Liver (tissue), 3 donors: ENCODE measurements around the gene COL23A1.

Source experiments
- HNF4G ChIP-seq: IDR thresholded peaks from 2 replicates; pipeline ENCODE4 v1.6.1; 2016; ENCODE audit warnings: antibody characterized with exemption
- JUND ChIP-seq, 2 donors: IDR thresholded peaks; 2 replicates each; pipeline ENCODE4 v1.6.1; 2016; ENCODE audit warnings: antibody characterized with exemption in 2 of 2
- RAD21 ChIP-seq, 2 donors: IDR thresholded peaks; 2 replicates each; pipeline ENCODE4 v1.6.1; 2016; ENCODE audit warnings: antibody characterized with exemption in 2 of 2, mild to moderate bottlenecking in 2 of 2
- RXRA ChIP-seq, 2 donors: IDR thresholded peaks; 2 replicates each; pipeline ENCODE4 v1.6.1; 2017 to 2018; ENCODE audit warnings: antibody characterized with exemption in 2 of 2, mild to moderate bottlenecking in 1 of 2
- TAF1 ChIP-seq: conservative IDR thresholded peaks from 2 replicates; pipeline ENCODE4 v1.6.1; 2016; ENCODE audit warnings: antibody characterized with exemption, mild to moderate bottlenecking
- YY1 ChIP-seq: IDR thresholded peaks from 2 replicates; pipeline ENCODE4 v1.6.1; 2016; ENCODE audit warnings: antibody characterized with exemption, mild to moderate bottlenecking
- TF ChIP-seq, protein P1 (sequence below): IDR thresholded peaks from 2 replicates; pipeline ENCODE4 v1.6.1; 2016; ENCODE audit warnings: antibody characterized with exemption
- TF ChIP-seq, protein P2 (sequence below): fragments of 150-350 bp; IDR thresholded peaks from 2 replicates; pipeline ENCODE4 v1.5.1; 2017; ENCODE audit warnings: improper control_type of control experiment, low read depth, low read length; ENCODE audit not compliant: missing input control
- TF ChIP-seq, protein P3 (sequence below): IDR thresholded peaks from 2 replicates; pipeline ENCODE4 v1.6.1; 2016; ENCODE audit warnings: antibody characterized with exemption, mild to moderate bottlenecking
- TF ChIP-seq, protein P4 (sequence below): IDR thresholded peaks from 2 replicates; pipeline ENCODE4 v1.6.1; 2016; ENCODE audit warnings: antibody characterized with exemption
- TF ChIP-seq, protein P5 (sequence below): IDR thresholded peaks from 2 replicates; pipeline ENCODE4 v1.6.1; 2016; ENCODE audit warnings: antibody characterized with exemption
- donor health status: healthy.
- donor health status: healthy.

DNA sequence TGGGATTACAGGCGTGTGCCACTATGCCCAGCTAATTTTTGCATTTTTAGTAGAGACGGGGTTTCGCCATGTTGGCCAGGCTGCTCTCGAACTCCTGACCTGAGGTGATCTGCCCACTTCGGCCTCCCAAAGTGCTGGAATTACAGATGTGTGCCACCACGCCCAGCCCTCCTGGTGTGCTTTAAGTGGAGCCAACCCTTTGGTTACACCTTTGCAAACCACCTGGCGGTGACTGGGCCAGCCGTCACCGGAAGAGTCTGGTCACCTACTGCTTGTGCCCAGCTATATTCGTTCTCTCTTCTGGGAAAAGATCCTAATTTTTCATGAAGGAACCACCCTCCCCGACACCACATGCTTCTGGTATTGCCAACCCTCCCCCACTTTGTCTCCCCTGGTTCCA, 35.9 kb downstream of the COL23A1 start:
- TF ChIP-seq, protein P1, sequence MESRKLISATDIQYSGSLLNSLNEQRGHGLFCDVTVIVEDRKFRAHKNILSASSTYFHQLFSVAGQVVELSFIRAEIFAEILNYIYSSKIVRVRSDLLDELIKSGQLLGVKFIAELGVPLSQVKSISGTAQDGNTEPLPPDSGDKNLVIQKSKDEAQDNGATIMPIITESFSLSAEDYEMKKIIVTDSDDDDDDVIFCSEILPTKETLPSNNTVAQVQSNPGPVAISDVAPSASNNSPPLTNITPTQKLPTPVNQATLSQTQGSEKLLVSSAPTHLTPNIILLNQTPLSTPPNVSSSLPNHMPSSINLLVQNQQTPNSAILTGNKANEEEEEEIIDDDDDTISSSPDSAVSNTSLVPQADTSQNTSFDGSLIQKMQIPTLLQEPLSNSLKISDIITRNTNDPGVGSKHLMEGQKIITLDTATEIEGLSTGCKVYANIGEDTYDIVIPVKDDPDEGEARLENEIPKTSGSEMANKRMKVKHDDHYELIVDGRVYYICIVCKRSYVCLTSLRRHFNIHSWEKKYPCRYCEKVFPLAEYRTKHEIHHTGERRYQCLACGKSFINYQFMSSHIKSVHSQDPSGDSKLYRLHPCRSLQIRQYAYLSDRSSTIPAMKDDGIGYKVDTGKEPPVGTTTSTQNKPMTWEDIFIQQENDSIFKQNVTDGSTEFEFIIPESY: no peak
- TF ChIP-seq, protein P2, sequence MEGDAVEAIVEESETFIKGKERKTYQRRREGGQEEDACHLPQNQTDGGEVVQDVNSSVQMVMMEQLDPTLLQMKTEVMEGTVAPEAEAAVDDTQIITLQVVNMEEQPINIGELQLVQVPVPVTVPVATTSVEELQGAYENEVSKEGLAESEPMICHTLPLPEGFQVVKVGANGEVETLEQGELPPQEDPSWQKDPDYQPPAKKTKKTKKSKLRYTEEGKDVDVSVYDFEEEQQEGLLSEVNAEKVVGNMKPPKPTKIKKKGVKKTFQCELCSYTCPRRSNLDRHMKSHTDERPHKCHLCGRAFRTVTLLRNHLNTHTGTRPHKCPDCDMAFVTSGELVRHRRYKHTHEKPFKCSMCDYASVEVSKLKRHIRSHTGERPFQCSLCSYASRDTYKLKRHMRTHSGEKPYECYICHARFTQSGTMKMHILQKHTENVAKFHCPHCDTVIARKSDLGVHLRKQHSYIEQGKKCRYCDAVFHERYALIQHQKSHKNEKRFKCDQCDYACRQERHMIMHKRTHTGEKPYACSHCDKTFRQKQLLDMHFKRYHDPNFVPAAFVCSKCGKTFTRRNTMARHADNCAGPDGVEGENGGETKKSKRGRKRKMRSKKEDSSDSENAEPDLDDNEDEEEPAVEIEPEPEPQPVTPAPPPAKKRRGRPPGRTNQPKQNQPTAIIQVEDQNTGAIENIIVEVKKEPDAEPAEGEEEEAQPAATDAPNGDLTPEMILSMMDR: no peak
- no peak for TF ChIP-seq RAD21 (IDR thresholded peaks at IDR 0.05)
- no peak for TF ChIP-seq TAF1
- TF ChIP-seq, protein P3, sequence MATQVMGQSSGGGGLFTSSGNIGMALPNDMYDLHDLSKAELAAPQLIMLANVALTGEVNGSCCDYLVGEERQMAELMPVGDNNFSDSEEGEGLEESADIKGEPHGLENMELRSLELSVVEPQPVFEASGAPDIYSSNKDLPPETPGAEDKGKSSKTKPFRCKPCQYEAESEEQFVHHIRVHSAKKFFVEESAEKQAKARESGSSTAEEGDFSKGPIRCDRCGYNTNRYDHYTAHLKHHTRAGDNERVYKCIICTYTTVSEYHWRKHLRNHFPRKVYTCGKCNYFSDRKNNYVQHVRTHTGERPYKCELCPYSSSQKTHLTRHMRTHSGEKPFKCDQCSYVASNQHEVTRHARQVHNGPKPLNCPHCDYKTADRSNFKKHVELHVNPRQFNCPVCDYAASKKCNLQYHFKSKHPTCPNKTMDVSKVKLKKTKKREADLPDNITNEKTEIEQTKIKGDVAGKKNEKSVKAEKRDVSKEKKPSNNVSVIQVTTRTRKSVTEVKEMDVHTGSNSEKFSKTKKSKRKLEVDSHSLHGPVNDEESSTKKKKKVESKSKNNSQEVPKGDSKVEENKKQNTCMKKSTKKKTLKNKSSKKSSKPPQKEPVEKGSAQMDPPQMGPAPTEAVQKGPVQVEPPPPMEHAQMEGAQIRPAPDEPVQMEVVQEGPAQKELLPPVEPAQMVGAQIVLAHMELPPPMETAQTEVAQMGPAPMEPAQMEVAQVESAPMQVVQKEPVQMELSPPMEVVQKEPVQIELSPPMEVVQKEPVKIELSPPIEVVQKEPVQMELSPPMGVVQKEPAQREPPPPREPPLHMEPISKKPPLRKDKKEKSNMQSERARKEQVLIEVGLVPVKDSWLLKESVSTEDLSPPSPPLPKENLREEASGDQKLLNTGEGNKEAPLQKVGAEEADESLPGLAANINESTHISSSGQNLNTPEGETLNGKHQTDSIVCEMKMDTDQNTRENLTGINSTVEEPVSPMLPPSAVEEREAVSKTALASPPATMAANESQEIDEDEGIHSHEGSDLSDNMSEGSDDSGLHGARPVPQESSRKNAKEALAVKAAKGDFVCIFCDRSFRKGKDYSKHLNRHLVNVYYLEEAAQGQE: no peak
- TF ChIP-seq JUND (IDR thresholded peaks at IDR 0.05): no peak
- no peak for TF ChIP-seq HNF4G
- TF ChIP-seq, protein P4, sequence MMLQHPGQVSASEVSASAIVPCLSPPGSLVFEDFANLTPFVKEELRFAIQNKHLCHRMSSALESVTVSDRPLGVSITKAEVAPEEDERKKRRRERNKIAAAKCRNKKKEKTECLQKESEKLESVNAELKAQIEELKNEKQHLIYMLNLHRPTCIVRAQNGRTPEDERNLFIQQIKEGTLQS: no peak
- no peak for TF ChIP-seq RXRA (IDR thresholded peaks at IDR 0.05)
- TF ChIP-seq, protein P5, sequence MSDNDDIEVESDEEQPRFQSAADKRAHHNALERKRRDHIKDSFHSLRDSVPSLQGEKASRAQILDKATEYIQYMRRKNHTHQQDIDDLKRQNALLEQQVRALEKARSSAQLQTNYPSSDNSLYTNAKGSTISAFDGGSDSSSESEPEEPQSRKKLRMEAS: no peak
- no peak for TF ChIP-seq YY1
